Gastroesophageal sphincter (tissue), 4 donors: ENCODE measurements around the gene ADGRE3. TPM values are rescaled to one million over a fixed set of nuclear protein-coding genes. Genes with fewer than 3 reads are reported as not detected.
"Not testable (repeated sequence)": the region's sequence is repeated elsewhere in the genome, so short reads cannot be mapped to it uniquely, and the experiment has no call there.

Experiments used
- ATAC-seq: fragments of 150-250 bp; one replicate; pipeline ENCODE4 v1.9.1; 2016; ENCODE audit warnings: mild to moderate bottlenecking, moderate library complexity
- H3K27ac ChIP-seq, 4 donors: fragments of 200-600 bp; sonication (generic) in 3 of 4; 1 replicate in 3 of 4; 2 replicates in 1 of 4; pipeline ENCODE4 v1.5.1; 2016 to 2019
- H3K27me3 ChIP-seq: fragments of 200-600 bp; sonication (generic); one replicate; pipeline ENCODE4 v1.5.1; 2019
- H3K36me3 ChIP-seq, 2 donors: fragments of 200-600 bp; sonication (generic); one replicate each; pipeline ENCODE4 v1.5.1; 2019; ENCODE audit warnings: control low read depth in 1 of 2
- H3K4me1 ChIP-seq, 3 donors: fragments of 200-600 bp; sonication (generic); 1 replicate in 2 of 3; 2 replicates in 1 of 3; pipeline ENCODE4 v1.5.1; 2016 to 2019; ENCODE audit warnings: control low read depth in 2 of 3
- H3K4me3 ChIP-seq, 2 donors: fragments of 200-600 bp; sonication (generic); one replicate each; pipeline ENCODE4 v1.5.1; 2019; ENCODE audit warnings: mild to moderate bottlenecking in 1 of 2, moderate library complexity in 1 of 2
- H3K9me3 ChIP-seq, 3 donors: fragments of 200-600 bp; sonication (generic); one replicate each; pipeline ENCODE4 v1.5.1; 2017 to 2019; ENCODE audit warnings: control low read depth in 2 of 3
- EP300 ChIP-seq: sonication (generic); formaldehyde crosslinking; IDR thresholded peaks from one replicate; pipeline ENCODE4 v1.6.1; 2017; ENCODE audit warnings: antibody characterized with exemption, mild to moderate bottlenecking
- POLR2A ChIP-seq, 2 donors: fragments of 450-650 bp; IDR thresholded peaks; one replicate each; pipeline ENCODE4 v1.6.1; 2017; ENCODE audit warnings: antibody characterized with exemption in 2 of 2, mild to moderate bottlenecking in 2 of 2, moderate library complexity in 1 of 2
- POLR2AphosphoS5 ChIP-seq: sonication (generic); formaldehyde crosslinking; IDR thresholded peaks from one replicate; pipeline ENCODE4 v1.6.1; 2017; ENCODE audit warnings: antibody characterized with exemption
- WGBS, 2 donors: methylation state at CpG; one replicate each; pipeline ENCODE4 v1.1.5; 2018; ENCODE audit warnings: low coverage in 1 of 2; 5-methylcytosine and 5-hydroxymethylcytosine counted together
- total RNA-seq, 4 donors: library from RNA; depleted of rRNA; stranded (reverse); fragments of >200 nt; gene quantifications; one replicate each; pipeline ENCODE4 v1.1.0, GENCODE V29; 2016
- TF ChIP-seq, protein P1 (sequence below), 4 experiments: fragments of 200-600 bp in 2 of 4; fragments of 450-650 bp in 2 of 4; sonication (generic) in 1 of 4; IDR thresholded peaks; one replicate each; pipeline ENCODE4 v1.5.1; 2017 to 2019; ENCODE audit warnings: antibody characterized with exemption in 4 of 4, mild to moderate bottlenecking in 2 of 4, moderate library complexity in 2 of 4

ADGRE3 gene
- total RNA-seq, 4 donors from 2014 or later: not detected

DNA sequence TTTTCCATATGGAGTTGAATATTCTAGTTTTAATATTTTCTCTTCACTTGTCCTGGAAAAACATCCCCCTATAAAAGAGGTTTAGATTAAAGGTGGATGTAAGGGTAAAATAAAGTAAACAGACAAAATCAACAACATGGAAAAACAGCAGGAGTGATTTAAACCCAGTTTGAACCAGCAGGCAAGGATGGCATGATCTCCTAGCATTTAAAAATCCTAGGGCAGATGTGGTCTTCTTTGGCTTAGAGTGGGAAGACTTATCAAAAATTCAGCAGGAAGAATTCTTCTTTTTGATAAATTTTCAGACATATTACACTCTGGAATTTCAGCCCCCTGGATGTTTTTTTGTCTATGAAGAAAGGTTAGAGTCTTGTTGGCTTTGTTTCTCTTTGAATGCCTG lies 55.2 kb downstream of the ADGRE3 start:
- H3K27me3 ChIP-seq: no peaks in the 10 kb centered on the region

DNA sequence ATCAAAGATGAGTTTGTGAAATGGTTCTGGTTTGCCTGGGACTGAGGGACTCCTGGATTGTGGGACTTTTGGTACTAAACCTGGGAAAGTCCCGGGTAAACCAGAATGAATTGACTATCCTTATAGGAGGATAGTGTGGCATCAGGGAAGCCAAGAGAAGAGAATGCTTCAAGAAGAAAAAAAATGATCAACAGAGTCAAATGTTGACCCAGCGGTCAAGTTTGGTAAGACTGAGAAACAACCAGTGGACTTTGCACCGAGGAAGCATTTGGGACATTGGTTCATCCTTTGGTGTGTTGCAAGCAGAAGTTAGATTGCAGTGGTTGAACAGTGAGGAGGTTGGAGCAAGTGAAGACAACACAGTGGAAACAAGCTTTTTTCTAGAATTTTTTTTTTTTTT lies 58.2 kb downstream of the ADGRE3 start:
- Histone ChIP-seq H3K9me3 (peaks cover 0 to 27% (median 0%) of the 10 kb centered on the region in 3 donors), H3K4me1 (no peaks in the 10 kb centered on the region), H3K4me3 (no peak overlapping the region), H3K36me3 (no peaks in the 10 kb centered on the region), H3K27ac (no peak overlapping the region), H3K27me3 (no peaks in the 10 kb centered on the region)
- WGBS, 2 donors: 89% methylated on average over 2 to 3 of the region's 3 CpGs
- ATAC-seq: no peak
- no peak for TF ChIP-seq POLR2A (IDR thresholded peaks at IDR 0.05)
- no peak for TF ChIP-seq POLR2AphosphoS5
- TF ChIP-seq EP300: no peak
- TF ChIP-seq, protein P1, sequence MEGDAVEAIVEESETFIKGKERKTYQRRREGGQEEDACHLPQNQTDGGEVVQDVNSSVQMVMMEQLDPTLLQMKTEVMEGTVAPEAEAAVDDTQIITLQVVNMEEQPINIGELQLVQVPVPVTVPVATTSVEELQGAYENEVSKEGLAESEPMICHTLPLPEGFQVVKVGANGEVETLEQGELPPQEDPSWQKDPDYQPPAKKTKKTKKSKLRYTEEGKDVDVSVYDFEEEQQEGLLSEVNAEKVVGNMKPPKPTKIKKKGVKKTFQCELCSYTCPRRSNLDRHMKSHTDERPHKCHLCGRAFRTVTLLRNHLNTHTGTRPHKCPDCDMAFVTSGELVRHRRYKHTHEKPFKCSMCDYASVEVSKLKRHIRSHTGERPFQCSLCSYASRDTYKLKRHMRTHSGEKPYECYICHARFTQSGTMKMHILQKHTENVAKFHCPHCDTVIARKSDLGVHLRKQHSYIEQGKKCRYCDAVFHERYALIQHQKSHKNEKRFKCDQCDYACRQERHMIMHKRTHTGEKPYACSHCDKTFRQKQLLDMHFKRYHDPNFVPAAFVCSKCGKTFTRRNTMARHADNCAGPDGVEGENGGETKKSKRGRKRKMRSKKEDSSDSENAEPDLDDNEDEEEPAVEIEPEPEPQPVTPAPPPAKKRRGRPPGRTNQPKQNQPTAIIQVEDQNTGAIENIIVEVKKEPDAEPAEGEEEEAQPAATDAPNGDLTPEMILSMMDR (IDR thresholded peaks at IDR 0.05): no peak

More for the DNA sequence above, 55.2 kb downstream of the ADGRE3 start:
- Histone ChIP-seq H3K9me3 (peaks cover 0 to 21% (median 0%) of the 10 kb centered on the region in 3 donors), H3K4me1 (no peaks in the 10 kb centered on the region), H3K4me3 (no peak overlapping the region), H3K27ac (no peak overlapping the region), H3K36me3 (no peaks in the 10 kb centered on the region)
- ATAC-seq: no peak
- TF ChIP-seq, protein P1 (IDR thresholded peaks at IDR 0.05): no peak
- TF ChIP-seq POLR2A (IDR thresholded peaks at IDR 0.05): no peak
- TF ChIP-seq EP300: no peak
- TF ChIP-seq POLR2AphosphoS5: no peak

DNA sequence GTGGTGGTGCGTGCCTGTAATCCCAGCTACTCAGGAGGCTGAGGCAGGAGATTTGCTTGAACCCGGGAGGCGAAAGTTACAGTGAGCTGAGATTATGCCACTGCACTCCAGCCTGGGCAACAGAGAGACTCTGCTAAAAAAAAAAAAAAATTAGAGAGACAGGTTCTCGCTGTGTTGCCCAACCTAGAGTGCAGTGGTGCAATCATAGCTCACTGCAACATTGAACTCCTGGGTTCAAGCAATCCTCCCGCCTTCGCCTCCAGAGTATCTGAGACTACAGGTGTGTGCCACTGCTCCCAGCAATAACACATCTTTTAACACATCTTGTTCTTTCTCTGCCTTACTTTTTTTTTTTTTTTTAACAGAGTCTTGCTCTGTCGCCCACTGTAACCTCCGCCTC lies 59.0 kb downstream of the ADGRE3 start:
- no peak for ATAC-seq
- TF ChIP-seq EP300 (no peak), POLR2A (IDR thresholded peaks at IDR 0.05) (no peak), POLR2AphosphoS5 (no peak)
- TF ChIP-seq, protein P1 (IDR thresholded peaks at IDR 0.05): no peak
- WGBS, 2 donors: 89 to 96% methylated on average over 4 to 5 of the region's 8 CpGs

DNA sequence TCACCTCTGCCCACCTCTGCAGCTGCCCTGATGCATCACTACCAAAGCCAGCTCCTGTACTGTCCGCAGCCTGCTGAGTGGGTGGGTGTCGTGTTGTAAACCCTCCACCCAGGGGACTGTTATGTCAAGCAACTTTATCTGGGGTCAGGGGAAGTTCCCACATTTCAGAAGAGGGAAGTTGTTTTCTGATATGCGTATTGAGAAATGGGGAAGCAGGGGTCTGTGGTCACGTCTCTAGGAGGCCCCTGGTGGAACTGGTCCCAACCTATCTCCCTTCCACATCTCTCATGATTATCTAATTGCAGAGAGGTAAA lies 60.6 kb downstream of the ADGRE3 start:
- Histone ChIP-seq H3K4me3 (no peak overlapping the region), H3K4me1 (no peaks in the 10 kb centered on the region), H3K36me3 (no peaks in the 10 kb centered on the region), H3K9me3 (peaks cover 0 to 16% (median 0%) of the 10 kb centered on the region in 3 donors), H3K27me3 (no peaks in the 10 kb centered on the region), H3K27ac (no peak overlapping the region)
- no peak for ATAC-seq
- WGBS, 2 donors: 54 to 86% methylated on average over 1 to 4 of the region's 4 CpGs
- TF ChIP-seq EP300 (no peak), POLR2A (IDR thresholded peaks at IDR 0.05) (no peak), POLR2AphosphoS5 (no peak)
- TF ChIP-seq, protein P1 (IDR thresholded peaks at IDR 0.05): no peak

More for the DNA sequence above, 59.0 kb downstream of the ADGRE3 start:
- H3K4me1 ChIP-seq: no peaks in the 10 kb centered on the region
- H3K27me3 ChIP-seq: no peaks in the 10 kb centered on the region
- no peak overlapping the region for H3K4me3 ChIP-seq
- no peaks in the 10 kb centered on the region for H3K36me3 ChIP-seq
- H3K27ac ChIP-seq: no peak overlapping the region
- peaks cover 0 to 27% (median 0%) of the 10 kb centered on the region in 3 donors for H3K9me3 ChIP-seq

DNA sequence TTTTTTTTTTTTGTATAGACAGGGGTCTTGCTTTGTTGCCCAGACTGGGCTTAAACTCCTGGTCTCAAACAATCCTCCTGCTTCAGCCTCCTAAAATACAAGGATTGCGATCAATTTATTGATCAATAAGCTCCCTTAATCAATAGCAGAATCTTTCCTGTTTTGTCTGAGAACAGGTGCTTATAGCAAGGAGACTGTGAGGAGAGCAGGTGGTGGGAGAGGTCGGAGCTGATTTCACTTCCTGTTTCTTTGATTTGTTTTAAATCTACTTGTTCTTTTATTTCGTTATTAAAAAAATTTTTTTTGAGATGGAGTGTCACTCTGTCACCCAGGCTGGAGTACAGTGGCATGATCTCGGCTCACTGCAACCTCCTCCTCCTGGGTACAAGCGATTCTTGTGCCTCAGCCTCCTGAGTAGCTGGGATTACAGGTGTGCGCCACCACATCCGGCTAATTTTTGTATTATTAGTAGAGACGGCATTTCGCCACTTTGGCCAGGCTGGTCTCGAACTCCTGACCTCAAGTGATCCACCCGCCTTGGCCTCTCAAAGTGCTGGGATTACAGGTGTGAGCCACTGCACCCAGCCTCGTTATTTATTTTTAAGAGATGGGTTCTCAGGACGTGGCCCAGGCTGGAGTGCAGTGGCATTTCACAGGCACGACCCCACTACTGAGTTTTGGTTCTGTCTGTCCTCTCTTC lies 61.1 kb downstream of the ADGRE3 start:
- not testable (repeated sequence) for H3K4me1 ChIP-seq, ATAC-seq, H3K4me3 ChIP-seq, H3K27me3 ChIP-seq, H3K36me3 ChIP-seq, H3K27ac ChIP-seq
- H3K9me3 ChIP-seq: peaks cover 0 to 10% (median 0%) of the 10 kb centered on the region in 3 donors
- WGBS, 2 donors: 54 to 68% methylated on average over 7 to 14 of the region's 14 CpGs
